SK-N-SH treated with all-trans-retinoic acid at 6 μM for 48 hours (cell line): ENCODE measurements around the gene TARBP1.
A peak's percentile ranks its signal among the peaks of the same experiment; 100 is the strongest.

Source experiments
- ATAC-seq: fragments of 200-7000 bp; cut with Tn5 transposase; 3 replicates; pipeline ENCODE4 v1.9.1; 2020; ENCODE audit warnings: mild to moderate bottlenecking, moderate library complexity
- ARNTL ChIP-seq: fragments of 450-650 bp; formaldehyde crosslinking; IDR thresholded peaks from 2 replicates; pipeline ENCODE4 v1.5.0; 2020; ENCODE audit warnings: low read depth, mild to moderate bottlenecking, moderate library complexity, borderline replicate concordance
- BACH2 ChIP-seq: fragments of 250-450 bp; sonication (Bioruptor Pico); IDR thresholded peaks from 2 replicates; pipeline ENCODE4 v1.9.0; 2021; ENCODE audit warnings: mild to moderate bottlenecking, borderline replicate concordance
- CSDC2 ChIP-seq: fragments of 250-450 bp; sonication (Bioruptor Pico); IDR thresholded peaks from 2 replicates; pipeline ENCODE4 v1.5.0; 2020; ENCODE audit warnings: mild to moderate bottlenecking, moderate library complexity
- ESRRG ChIP-seq: fragments of 250-450 bp; sonication (Bioruptor Pico); IDR thresholded peaks from 2 replicates; pipeline ENCODE4 v1.6.1; 2021; ENCODE audit warnings: mild to moderate bottlenecking
- GLIS3 ChIP-seq: fragments of 250-450 bp; sonication (Bioruptor Pico); IDR thresholded peaks from 2 replicates; pipeline ENCODE4 v1.5.0; 2020; ENCODE audit warnings: mild to moderate bottlenecking, moderate library complexity
- OSR1 ChIP-seq: fragments of 250-450 bp; sonication (Bioruptor Pico); IDR thresholded peaks from 2 replicates; pipeline ENCODE4 v1.8.0; 2022; ENCODE audit warnings: moderate library complexity, mild to moderate bottlenecking, inconsistent platforms
- PPARA ChIP-seq: fragments of 250-450 bp; sonication (Bioruptor Pico); IDR thresholded peaks from 2 replicates; pipeline ENCODE4 v1.5.0; 2020; ENCODE audit warnings: mild to moderate bottlenecking, borderline replicate concordance
- RARB ChIP-seq: fragments of 250-450 bp; sonication (Bioruptor Pico); IDR thresholded peaks from 2 replicates; pipeline ENCODE4 v1.8.0; 2021; ENCODE audit warnings: mild to moderate bottlenecking, moderate library complexity
- TCF4 ChIP-seq: fragments of 250-450 bp; sonication (Bioruptor Pico); IDR thresholded peaks from 2 replicates; pipeline ENCODE4 v1.8.0; 2021; ENCODE audit warnings: mild to moderate bottlenecking, moderate library complexity, borderline replicate concordance
- TOX ChIP-seq: fragments of 250-450 bp; sonication (Bioruptor Pico); IDR thresholded peaks from 2 replicates; pipeline ENCODE4 v1.8.0; 2021; ENCODE audit warnings: mild to moderate bottlenecking, moderate library complexity, borderline replicate concordance
- ZC3H10 ChIP-seq: fragments of 250-450 bp; sonication (Bioruptor Pico); IDR thresholded peaks from 2 replicates; pipeline ENCODE4 v1.5.1; 2021; ENCODE audit warnings: mild to moderate bottlenecking, moderate library complexity
- ZFP3 ChIP-seq: fragments of 250-450 bp; sonication (Bioruptor Pico); IDR thresholded peaks from 2 replicates; pipeline ENCODE4 v1.5.0; 2020; ENCODE audit warnings: mild to moderate bottlenecking, moderate library complexity
- ZFP30 ChIP-seq: fragments of 450-650 bp; formaldehyde crosslinking; IDR thresholded peaks from 2 replicates; pipeline ENCODE4 v1.5.0; 2022; ENCODE audit warnings: mild to moderate bottlenecking, moderate library complexity
- ZNF70 ChIP-seq: fragments of 450-650 bp; formaldehyde crosslinking; IDR thresholded peaks from 2 replicates; pipeline ENCODE4 v1.5.0; 2020; ENCODE audit warnings: mild to moderate bottlenecking, moderate library complexity
- ZNF8 ChIP-seq: fragments of 450-650 bp; formaldehyde crosslinking; IDR thresholded peaks from 2 replicates; pipeline ENCODE4 v1.5.0; 2020; ENCODE audit warnings: mild to moderate bottlenecking, moderate library complexity
- TF ChIP-seq, protein P1 (sequence below): fragments of 250-450 bp; sonication (Bioruptor Pico); IDR thresholded peaks from 2 replicates; pipeline ENCODE4 v1.8.0; 2020; ENCODE audit warnings: mild to moderate bottlenecking, moderate library complexity, borderline replicate concordance
- TF ChIP-seq, protein P2 (sequence below): fragments of 250-450 bp; sonication (Bioruptor Pico); IDR thresholded peaks from 2 replicates; pipeline ENCODE4 v1.5.1; 2020; ENCODE audit warnings: low read depth, mild to moderate bottlenecking, moderate library complexity
- TF ChIP-seq, protein P3 (sequence below): fragments of 250-450 bp; sonication (Bioruptor Pico); IDR thresholded peaks from 2 replicates; pipeline ENCODE4 v1.5.1; 2021; ENCODE audit warnings: mild to moderate bottlenecking, moderate library complexity
- TF ChIP-seq, protein P4 (sequence below): fragments of 250-450 bp; sonication (Bioruptor Pico); IDR thresholded peaks from 2 replicates; pipeline ENCODE4 v1.8.0; 2021; ENCODE audit warnings: low read depth, mild to moderate bottlenecking, moderate library complexity, borderline replicate concordance

TARBP1 gene

DNA sequence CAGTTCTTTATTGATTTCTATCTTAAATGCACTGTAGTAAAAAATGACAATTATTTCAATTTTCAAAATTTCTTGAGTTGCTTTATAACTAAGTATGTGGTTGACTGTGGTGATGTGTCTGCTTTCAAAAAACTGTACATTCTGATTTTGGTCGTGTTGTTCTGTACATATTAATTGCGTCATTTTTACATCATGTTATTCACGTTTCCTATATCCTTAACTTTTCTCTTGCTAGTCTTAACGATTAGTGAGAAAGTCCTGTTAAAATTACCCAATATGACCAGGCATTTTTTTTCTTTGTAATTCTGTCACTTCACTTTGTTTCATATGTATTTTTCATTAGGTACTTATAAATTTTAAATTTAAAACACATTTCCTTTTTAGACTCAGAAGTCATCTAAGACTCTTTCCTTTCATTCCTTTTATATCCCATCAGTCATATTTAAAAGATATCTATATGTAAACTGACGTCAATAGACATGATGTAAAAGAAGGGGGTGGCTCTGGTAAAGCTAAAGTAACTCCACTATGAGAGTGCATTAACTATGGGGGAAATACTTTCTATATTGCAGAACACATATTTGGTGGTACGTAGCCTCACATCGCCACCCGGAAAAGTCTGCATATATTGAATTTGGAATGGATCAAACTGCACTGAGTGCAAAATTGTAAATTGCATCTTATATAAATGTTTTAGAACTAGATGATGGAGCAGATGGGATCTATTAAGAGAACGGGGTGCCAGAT is 106.8 kb downstream of the TARBP1 start:
- ATAC-seq = no peak
- TF ChIP-seq ZC3H10 (CRISPR knock-in tag) (peak; percentile 59; the same call in 1 of the 2 replicates), RARB (no peak)

DNA sequence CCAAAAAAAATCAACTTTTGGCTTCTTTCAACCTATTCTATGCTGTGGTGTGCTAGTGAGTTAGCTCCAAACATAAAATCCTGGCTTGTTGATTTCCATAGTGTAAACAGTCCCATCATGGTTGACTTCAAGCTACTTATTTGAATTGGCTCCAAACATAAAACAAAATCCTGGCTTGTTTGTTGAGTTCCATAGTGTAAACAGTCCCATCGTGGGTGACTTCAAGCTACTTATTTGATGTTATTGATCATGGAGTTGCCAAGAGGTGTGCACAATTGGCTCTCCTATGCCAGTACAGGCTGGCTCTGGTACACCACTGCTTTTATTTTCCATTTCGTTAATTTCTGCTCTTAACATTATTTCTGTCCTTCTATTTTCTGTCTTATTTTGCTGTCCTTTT is 107.6 kb downstream of the TARBP1 start:
- ATAC-seq = no peak
- TF ChIP-seq, protein P1, sequence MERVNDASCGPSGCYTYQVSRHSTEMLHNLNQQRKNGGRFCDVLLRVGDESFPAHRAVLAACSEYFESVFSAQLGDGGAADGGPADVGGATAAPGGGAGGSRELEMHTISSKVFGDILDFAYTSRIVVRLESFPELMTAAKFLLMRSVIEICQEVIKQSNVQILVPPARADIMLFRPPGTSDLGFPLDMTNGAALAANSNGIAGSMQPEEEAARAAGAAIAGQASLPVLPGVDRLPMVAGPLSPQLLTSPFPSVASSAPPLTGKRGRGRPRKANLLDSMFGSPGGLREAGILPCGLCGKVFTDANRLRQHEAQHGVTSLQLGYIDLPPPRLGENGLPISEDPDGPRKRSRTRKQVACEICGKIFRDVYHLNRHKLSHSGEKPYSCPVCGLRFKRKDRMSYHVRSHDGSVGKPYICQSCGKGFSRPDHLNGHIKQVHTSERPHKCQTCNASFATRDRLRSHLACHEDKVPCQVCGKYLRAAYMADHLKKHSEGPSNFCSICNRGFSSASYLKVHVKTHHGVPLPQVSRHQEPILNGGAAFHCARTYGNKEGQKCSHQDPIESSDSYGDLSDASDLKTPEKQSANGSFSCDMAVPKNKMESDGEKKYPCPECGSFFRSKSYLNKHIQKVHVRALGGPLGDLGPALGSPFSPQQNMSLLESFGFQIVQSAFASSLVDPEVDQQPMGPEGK (CRISPR knock-in tag) = no peak
- no peak for TF ChIP-seq CSDC2 (CRISPR knock-in tag)
- no peak for TF ChIP-seq ZNF70
- TF ChIP-seq ZFP3 (CRISPR knock-in tag) = no peak
- no peak for TF ChIP-seq RARB
- no peak for TF ChIP-seq ZFP30
- TF ChIP-seq, protein P2, sequence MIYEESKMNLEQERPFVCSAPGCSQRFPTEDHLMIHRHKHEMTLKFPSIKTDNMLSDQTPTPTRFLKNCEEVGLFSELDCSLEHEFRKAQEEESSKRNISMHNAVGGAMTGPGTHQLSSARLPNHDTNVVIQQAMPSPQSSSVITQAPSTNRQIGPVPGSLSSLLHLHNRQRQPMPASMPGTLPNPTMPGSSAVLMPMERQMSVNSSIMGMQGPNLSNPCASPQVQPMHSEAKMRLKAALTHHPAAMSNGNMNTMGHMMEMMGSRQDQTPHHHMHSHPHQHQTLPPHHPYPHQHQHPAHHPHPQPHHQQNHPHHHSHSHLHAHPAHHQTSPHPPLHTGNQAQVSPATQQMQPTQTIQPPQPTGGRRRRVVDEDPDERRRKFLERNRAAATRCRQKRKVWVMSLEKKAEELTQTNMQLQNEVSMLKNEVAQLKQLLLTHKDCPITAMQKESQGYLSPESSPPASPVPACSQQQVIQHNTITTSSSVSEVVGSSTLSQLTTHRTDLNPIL (CRISPR knock-in tag) = no peak
- TF ChIP-seq OSR1 (CRISPR knock-in tag) = no peak
- no peak for TF ChIP-seq PPARA (CRISPR knock-in tag)
- TF ChIP-seq TCF4 (CRISPR knock-in tag) = no peak
- TF ChIP-seq, protein P3, sequence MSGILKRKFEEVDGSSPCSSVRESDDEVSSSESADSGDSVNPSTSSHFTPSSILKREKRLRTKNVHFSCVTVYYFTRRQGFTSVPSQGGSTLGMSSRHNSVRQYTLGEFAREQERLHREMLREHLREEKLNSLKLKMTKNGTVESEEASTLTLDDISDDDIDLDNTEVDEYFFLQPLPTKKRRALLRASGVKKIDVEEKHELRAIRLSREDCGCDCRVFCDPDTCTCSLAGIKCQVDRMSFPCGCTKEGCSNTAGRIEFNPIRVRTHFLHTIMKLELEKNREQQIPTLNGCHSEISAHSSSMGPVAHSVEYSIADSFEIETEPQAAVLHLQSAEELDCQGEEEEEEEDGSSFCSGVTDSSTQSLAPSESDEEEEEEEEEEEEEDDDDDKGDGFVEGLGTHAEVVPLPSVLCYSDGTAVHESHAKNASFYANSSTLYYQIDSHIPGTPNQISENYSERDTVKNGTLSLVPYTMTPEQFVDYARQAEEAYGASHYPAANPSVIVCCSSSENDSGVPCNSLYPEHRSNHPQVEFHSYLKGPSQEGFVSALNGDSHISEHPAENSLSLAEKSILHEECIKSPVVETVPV = no peak
- no peak for TF ChIP-seq ARNTL (CRISPR knock-in tag)
- TF ChIP-seq ZC3H10 (CRISPR knock-in tag) = no peak
- TF ChIP-seq ZNF8 (CRISPR knock-in tag) = no peak
- TF ChIP-seq ESRRG (CRISPR knock-in tag) = no peak
- no peak for TF ChIP-seq BACH2 (CRISPR knock-in tag)

DNA sequence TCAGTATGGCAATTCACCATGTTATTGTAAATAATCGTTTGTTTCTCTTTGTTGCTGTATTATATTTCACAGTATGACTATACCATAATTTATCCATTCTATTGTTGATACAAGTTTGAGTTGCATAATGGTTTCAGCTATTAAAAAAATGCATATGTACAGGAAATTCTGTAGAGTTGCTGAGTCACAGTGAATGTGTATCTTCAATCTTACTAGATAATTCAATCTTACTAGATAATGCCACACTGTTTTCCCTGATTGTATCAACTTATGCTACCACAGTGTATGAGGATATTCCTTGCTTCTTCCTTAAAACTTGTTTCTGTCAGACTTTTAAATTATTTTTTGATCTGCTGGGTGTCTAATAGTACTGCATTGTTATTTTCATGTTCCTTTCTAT is 109.2 kb downstream of the TARBP1 start:
- TF ChIP-seq, protein P4, sequence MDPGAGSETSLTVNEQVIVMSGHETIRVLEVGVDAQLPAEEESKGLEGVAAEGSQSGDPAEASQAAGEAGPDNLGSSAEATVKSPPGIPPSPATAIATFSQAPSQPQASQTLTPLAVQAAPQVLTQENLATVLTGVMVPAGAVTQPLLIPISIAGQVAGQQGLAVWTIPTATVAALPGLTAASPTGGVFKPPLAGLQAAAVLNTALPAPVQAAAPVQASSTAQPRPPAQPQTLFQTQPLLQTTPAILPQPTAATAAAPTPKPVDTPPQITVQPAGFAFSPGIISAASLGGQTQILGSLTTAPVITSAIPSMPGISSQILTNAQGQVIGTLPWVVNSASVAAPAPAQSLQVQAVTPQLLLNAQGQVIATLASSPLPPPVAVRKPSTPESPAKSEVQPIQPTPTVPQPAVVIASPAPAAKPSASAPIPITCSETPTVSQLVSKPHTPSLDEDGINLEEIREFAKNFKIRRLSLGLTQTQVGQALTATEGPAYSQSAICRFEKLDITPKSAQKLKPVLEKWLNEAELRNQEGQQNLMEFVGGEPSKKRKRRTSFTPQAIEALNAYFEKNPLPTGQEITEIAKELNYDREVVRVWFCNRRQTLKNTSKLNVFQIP = no peak
- TF ChIP-seq ESRRG (CRISPR knock-in tag) = no peak
- TF ChIP-seq, protein P3 = no peak
- no peak for TF ChIP-seq BACH2 (CRISPR knock-in tag)
- TF ChIP-seq ZFP30 = no peak
- no peak for TF ChIP-seq TOX (CRISPR knock-in tag)
- TF ChIP-seq RARB = no peak
- no peak for TF ChIP-seq ZNF70
- TF ChIP-seq, protein P1 (CRISPR knock-in tag) = no peak
- TF ChIP-seq GLIS3 (CRISPR knock-in tag) = no peak
- TF ChIP-seq ZC3H10 (CRISPR knock-in tag) = no peak
- ATAC-seq = no peak
